ENCODE results near the gene IFI30.

GRCh38 chr19:18218159-18218558 lies 44.5 kb downstream of the IFI30 start:
- TF ChIP-seq, protein P1, sequence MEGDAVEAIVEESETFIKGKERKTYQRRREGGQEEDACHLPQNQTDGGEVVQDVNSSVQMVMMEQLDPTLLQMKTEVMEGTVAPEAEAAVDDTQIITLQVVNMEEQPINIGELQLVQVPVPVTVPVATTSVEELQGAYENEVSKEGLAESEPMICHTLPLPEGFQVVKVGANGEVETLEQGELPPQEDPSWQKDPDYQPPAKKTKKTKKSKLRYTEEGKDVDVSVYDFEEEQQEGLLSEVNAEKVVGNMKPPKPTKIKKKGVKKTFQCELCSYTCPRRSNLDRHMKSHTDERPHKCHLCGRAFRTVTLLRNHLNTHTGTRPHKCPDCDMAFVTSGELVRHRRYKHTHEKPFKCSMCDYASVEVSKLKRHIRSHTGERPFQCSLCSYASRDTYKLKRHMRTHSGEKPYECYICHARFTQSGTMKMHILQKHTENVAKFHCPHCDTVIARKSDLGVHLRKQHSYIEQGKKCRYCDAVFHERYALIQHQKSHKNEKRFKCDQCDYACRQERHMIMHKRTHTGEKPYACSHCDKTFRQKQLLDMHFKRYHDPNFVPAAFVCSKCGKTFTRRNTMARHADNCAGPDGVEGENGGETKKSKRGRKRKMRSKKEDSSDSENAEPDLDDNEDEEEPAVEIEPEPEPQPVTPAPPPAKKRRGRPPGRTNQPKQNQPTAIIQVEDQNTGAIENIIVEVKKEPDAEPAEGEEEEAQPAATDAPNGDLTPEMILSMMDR (IDR thresholded peaks at IDR 0.05): no peak
- TF ChIP-seq YY1 (IDR thresholded peaks at IDR 0.05; ENCODE audit: low read depth) (no peak), SIN3A (IDR thresholded peaks at IDR 0.05; ENCODE audit: borderline replicate concordance, low read depth, low read length) (no peak), POLR2AphosphoS5 (IDR thresholded peaks at IDR 0.05; ENCODE audit: low read depth, low read length) (no peak), EZH2phosphoT487 (IDR thresholded peaks at IDR 0.05; ENCODE audit: borderline replicate concordance, low read depth) (no peak), SMC3 (IDR thresholded peaks at IDR 0.05; ENCODE audit: low read depth, low read length) (no peak), RAD21 (IDR thresholded peaks at IDR 0.05; ENCODE audit: low read length) (no peak), ELF1 (IDR thresholded peaks at IDR 0.05) (no peak), TAF1 (IDR thresholded peaks at IDR 0.05; ENCODE audit: borderline replicate concordance, low read depth, low read length) (no peak)
- TF ChIP-seq, protein P2, sequence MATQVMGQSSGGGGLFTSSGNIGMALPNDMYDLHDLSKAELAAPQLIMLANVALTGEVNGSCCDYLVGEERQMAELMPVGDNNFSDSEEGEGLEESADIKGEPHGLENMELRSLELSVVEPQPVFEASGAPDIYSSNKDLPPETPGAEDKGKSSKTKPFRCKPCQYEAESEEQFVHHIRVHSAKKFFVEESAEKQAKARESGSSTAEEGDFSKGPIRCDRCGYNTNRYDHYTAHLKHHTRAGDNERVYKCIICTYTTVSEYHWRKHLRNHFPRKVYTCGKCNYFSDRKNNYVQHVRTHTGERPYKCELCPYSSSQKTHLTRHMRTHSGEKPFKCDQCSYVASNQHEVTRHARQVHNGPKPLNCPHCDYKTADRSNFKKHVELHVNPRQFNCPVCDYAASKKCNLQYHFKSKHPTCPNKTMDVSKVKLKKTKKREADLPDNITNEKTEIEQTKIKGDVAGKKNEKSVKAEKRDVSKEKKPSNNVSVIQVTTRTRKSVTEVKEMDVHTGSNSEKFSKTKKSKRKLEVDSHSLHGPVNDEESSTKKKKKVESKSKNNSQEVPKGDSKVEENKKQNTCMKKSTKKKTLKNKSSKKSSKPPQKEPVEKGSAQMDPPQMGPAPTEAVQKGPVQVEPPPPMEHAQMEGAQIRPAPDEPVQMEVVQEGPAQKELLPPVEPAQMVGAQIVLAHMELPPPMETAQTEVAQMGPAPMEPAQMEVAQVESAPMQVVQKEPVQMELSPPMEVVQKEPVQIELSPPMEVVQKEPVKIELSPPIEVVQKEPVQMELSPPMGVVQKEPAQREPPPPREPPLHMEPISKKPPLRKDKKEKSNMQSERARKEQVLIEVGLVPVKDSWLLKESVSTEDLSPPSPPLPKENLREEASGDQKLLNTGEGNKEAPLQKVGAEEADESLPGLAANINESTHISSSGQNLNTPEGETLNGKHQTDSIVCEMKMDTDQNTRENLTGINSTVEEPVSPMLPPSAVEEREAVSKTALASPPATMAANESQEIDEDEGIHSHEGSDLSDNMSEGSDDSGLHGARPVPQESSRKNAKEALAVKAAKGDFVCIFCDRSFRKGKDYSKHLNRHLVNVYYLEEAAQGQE (IDR thresholded peaks at IDR 0.05; ENCODE audit: low read depth, low read length): no peak

Data from SK-N-SH (cell line).